ENCODE data around the gene HDX.

HDX gene

DNA sequence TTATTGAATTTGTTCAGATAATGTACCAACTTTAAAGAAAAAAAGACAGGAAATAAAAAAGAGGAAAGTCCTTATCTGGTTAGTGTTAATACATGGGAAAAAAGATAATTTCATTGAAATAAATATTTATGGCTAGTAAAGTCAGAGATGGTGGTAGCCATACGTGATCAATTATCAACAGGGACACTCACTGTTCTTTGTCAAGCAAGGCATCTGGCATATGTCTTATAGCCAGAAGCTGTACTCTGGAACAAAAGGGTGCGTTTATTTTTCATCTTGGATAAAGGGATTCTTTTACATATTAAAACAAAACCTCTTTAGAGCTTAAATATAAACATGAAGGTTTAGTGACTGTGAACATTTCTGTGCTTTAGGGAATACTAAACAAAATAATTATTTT is 26.7 kb downstream of the HDX start:
- Histone ChIP-seq H3K27me3 (ENCODE audit: low read length) (no peaks in the 10 kb centered on the region), H3K27ac (ENCODE audit: low read depth, low read length) (no peak overlapping the region), H3K79me2 (ENCODE audit: insufficient read depth, low read length) (no peaks in the 10 kb centered on the region), H2AFZ (ENCODE audit: low read depth, low read length, severe bottlenecking) (no peak overlapping the region), H3K4me2 (ENCODE audit: low read depth, low read length, poor library complexity, severe bottlenecking) (no peak overlapping the region), H3K4me3 (ENCODE audit: insufficient read depth, low read length, poor library complexity, severe bottlenecking) (no peak overlapping the region), H3K9me2 (replicated peaks; ENCODE audit: insufficient read depth, low read length) (no peaks in the 10 kb centered on the region), H4K20me1 (ENCODE audit: low read depth, low read length) (no peaks in the 10 kb centered on the region), H3F3A (ENCODE audit: insufficient read depth) (no peaks in the 10 kb centered on the region), H3K9me3 (ENCODE audit: insufficient read depth, low read length) (no peaks in the 10 kb centered on the region), H3K9ac (ENCODE audit: low read length) (no peak overlapping the region), H3K36me3 (ENCODE audit: low read length) (no peaks in the 10 kb centered on the region)
- no peak for TF ChIP-seq EZH2phosphoT487 (conservative IDR thresholded peaks at IDR 0.05; ENCODE audit: low read length)
- TF ChIP-seq, protein P1, sequence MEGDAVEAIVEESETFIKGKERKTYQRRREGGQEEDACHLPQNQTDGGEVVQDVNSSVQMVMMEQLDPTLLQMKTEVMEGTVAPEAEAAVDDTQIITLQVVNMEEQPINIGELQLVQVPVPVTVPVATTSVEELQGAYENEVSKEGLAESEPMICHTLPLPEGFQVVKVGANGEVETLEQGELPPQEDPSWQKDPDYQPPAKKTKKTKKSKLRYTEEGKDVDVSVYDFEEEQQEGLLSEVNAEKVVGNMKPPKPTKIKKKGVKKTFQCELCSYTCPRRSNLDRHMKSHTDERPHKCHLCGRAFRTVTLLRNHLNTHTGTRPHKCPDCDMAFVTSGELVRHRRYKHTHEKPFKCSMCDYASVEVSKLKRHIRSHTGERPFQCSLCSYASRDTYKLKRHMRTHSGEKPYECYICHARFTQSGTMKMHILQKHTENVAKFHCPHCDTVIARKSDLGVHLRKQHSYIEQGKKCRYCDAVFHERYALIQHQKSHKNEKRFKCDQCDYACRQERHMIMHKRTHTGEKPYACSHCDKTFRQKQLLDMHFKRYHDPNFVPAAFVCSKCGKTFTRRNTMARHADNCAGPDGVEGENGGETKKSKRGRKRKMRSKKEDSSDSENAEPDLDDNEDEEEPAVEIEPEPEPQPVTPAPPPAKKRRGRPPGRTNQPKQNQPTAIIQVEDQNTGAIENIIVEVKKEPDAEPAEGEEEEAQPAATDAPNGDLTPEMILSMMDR (IDR thresholded peaks at IDR 0.05; ENCODE audit: insufficient read depth, low read length, poor library complexity, severe bottlenecking) = no peak

DNA sequence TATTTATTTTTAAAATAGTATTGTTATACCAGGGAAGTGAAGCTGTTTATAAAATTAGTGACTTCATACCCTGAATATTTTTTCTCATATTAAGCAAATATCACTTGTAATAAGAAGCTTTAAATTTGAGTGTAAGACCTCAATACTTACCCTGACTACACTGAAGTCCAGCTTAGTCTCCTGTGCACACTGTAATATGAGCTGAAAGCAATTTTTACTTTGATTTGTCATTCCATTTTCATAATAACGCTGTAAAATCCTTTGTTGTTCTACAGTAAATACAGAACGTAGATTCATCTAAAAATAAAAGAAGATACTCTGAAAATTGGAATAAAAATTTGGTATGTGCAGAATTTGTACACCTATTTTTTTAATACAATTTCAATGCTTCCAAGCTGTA is 27.2 kb downstream of the HDX start:
- Histone ChIP-seq H4K20me1 (ENCODE audit: low read depth, low read length) (no peaks in the 10 kb centered on the region), H3K9ac (ENCODE audit: low read length) (no peak overlapping the region), H3K79me2 (ENCODE audit: insufficient read depth, low read length) (no peaks in the 10 kb centered on the region), H3K9me2 (replicated peaks; ENCODE audit: insufficient read depth, low read length) (no peaks in the 10 kb centered on the region), H2AFZ (ENCODE audit: low read depth, low read length, severe bottlenecking) (no peak overlapping the region), H3F3A (ENCODE audit: insufficient read depth) (no peaks in the 10 kb centered on the region), H3K4me2 (ENCODE audit: low read depth, low read length, poor library complexity, severe bottlenecking) (no peak overlapping the region), H3K27me3 (ENCODE audit: low read length) (no peaks in the 10 kb centered on the region), H3K4me3 (ENCODE audit: insufficient read depth, low read length, poor library complexity, severe bottlenecking) (no peak overlapping the region), H3K36me3 (ENCODE audit: low read length) (no peaks in the 10 kb centered on the region), H3K9me3 (ENCODE audit: insufficient read depth, low read length) (no peaks in the 10 kb centered on the region), H3K27ac (ENCODE audit: low read depth, low read length) (no peak overlapping the region)
- no peak for TF ChIP-seq EZH2phosphoT487 (conservative IDR thresholded peaks at IDR 0.05; ENCODE audit: low read length)
- TF ChIP-seq, protein P1 (IDR thresholded peaks at IDR 0.05; ENCODE audit: insufficient read depth, low read length, poor library complexity, severe bottlenecking) = no peak

DNA sequence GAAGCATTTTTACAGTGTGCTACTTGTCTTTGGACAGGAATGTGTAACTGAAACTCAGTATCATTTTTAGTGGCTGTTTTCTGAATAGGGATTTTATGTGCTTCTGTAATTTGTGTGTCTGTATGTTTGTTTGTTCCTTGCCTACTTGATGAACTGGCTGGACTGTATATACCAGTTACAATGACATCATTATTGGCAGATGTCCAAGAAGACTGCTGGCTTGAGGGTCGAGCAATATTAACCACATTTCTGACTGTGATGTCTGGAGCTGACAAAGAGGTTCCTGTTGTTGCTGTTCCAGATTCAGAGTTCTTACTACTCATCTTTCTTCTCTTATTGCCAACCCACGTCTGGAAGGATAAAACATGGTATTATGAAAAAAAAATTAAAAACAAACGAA is 33.0 kb downstream of the HDX start:
- no peaks in the 10 kb centered on the region for H4K20me1 ChIP-seq (ENCODE audit: low read depth, low read length)
- H3K36me3 ChIP-seq (ENCODE audit: low read length) = no peaks in the 10 kb centered on the region
- H3K79me2 ChIP-seq (ENCODE audit: insufficient read depth, low read length) = no peaks in the 10 kb centered on the region
- H3K9me3 ChIP-seq (ENCODE audit: insufficient read depth, low read length) = no peaks in the 10 kb centered on the region
- no peaks in the 10 kb centered on the region for H3F3A ChIP-seq (ENCODE audit: insufficient read depth)
- no peak overlapping the region for H3K27ac ChIP-seq (ENCODE audit: low read depth, low read length)
- H3K9ac ChIP-seq (ENCODE audit: low read length) = no peak overlapping the region
- H3K4me2 ChIP-seq (ENCODE audit: low read depth, low read length, poor library complexity, severe bottlenecking) = no peak overlapping the region
- no peak overlapping the region for H3K4me3 ChIP-seq (ENCODE audit: insufficient read depth, low read length, poor library complexity, severe bottlenecking)
- H3K27me3 ChIP-seq (ENCODE audit: low read length) = no peaks in the 10 kb centered on the region
- H2AFZ ChIP-seq (ENCODE audit: low read depth, low read length, severe bottlenecking) = no peak overlapping the region
- TF ChIP-seq, protein P1 (IDR thresholded peaks at IDR 0.05; ENCODE audit: insufficient read depth, low read length, poor library complexity, severe bottlenecking) = no peak
- TF ChIP-seq EZH2phosphoT487 (conservative IDR thresholded peaks at IDR 0.05; ENCODE audit: low read length) = no peak
- no peaks in the 10 kb centered on the region for H3K9me2 ChIP-seq (replicated peaks; ENCODE audit: insufficient read depth, low read length)

Measured in SU-DHL-6 (cell line).